SK-N-SH (cell line): Measurements from ENCODE around the gene BAIAP2L1. TPM values are rescaled to one million over a fixed set of nuclear protein-coding genes. Genes with fewer than 3 reads are reported as not detected.

Source experiments
- CHD2 ChIP-seq: fragments of 150-350 bp; IDR thresholded peaks from 2 replicates; pipeline ENCODE4 v1.6.1; 2018; ENCODE audit warnings: low read length; ENCODE audit not compliant: partially characterized antibody
- CTCF ChIP-seq: fragments of 200-600 bp; sonication (generic); IDR thresholded peaks from 2 replicates; pipeline ENCODE4 v1.6.1; 2017; ENCODE audit warnings: antibody characterized with exemption, mild to moderate bottlenecking, moderate library complexity
- USF1 ChIP-seq: IDR thresholded peaks from 2 replicates; pipeline ENCODE4 v1.4.0; 2012; ENCODE audit warnings: low read depth, borderline replicate concordance
- ZBTB33 ChIP-seq: IDR thresholded peaks from 2 replicates; pipeline ENCODE4 v1.4.0; 2012; ENCODE audit warnings: low read depth, borderline replicate concordance
- polyA plus RNA-seq, 3 experiments: library from polyadenylated mRNA; depleted of rRNA; stranded (reverse); fragments of >200 nt; gene quantifications; 2 replicates each; pipeline ENCODE4 v1.2.3, GENCODE V29; 2012

The BAIAP2L1 gene
- polyA plus RNA-seq, 1 of the 3 experiments (the other 2 are of a cell fraction): 8.8 TPM

- TF ChIP-seq CTCF (no peak), ZBTB33 (no peak), USF1 (no peak), CHD2 (no peak)
These were observed 159.1 kb downstream of the BAIAP2L1 start (continued) for GRCh38 chr7:98241674-98242241.

Other genes with a start within 250 kb of the BAIAP2L1 start
- gene BHLHA15, start 189.7 kb downstream of the BAIAP2L1 start, polyA plus RNA-seq (2012; rRNA removed): 0.10 TPM in 1 of 2 replicates, not detected in the other
- gene TECPR1, start 148.9 kb downstream of the BAIAP2L1 start, polyA plus RNA-seq (2012; rRNA removed): 6.6 and 6.8 TPM in 2 replicates
- 108 and 128 TPM in 2 replicates for gene BRI3, start 119.4 kb downstream of the BAIAP2L1 start, polyA plus RNA-seq (2012; rRNA removed)
- 0.41 and 1.2 TPM in 2 replicates for gene NPTX2, start 216.2 kb upstream of the BAIAP2L1 start, polyA plus RNA-seq (2012; rRNA removed)